Vagina (tissue), 2 donors: ENCODE measurements around the gene PDE3A. TPM values are rescaled to one million over a fixed set of nuclear protein-coding genes. Genes with fewer than 3 reads are reported as not detected.

Experiments
- DNase-seq, 2 donors: peaks; one replicate each; pipeline ENCODE4 v3.0.0-alpha.2; 2017; ENCODE audit errors: extremely low spot score in 2 of 2
- H3K27ac ChIP-seq: fragments of 200-600 bp; sonication (generic); one replicate; pipeline ENCODE4 v1.5.1; 2019
- H3K27me3 ChIP-seq: fragments of 200-600 bp; sonication (generic); one replicate; pipeline ENCODE4 v1.5.1; 2019
- H3K36me3 ChIP-seq, 2 donors: fragments of 200-600 bp; sonication (generic); one replicate each; pipeline ENCODE4 v1.5.1; 2017 to 2019
- H3K4me1 ChIP-seq: fragments of 200-600 bp; sonication (generic); one replicate; pipeline ENCODE4 v1.5.1; 2019
- H3K4me3 ChIP-seq, 2 donors: fragments of 200-600 bp; sonication (generic); 1 replicate in 1 of 2; 2 replicates in 1 of 2; pipeline ENCODE4 v1.5.1; 2016 to 2019
- H3K9me3 ChIP-seq: fragments of 200-600 bp; sonication (generic); one replicate; pipeline ENCODE4 v1.5.1; 2019
- POLR2A ChIP-seq, 2 donors: fragments of 450-650 bp; IDR thresholded peaks; one replicate each; pipeline ENCODE4 v1.6.1; 2017; ENCODE audit warnings: antibody characterized with exemption in 2 of 2, mild to moderate bottlenecking in 2 of 2, moderate library complexity in 2 of 2
- POLR2AphosphoS5 ChIP-seq, 2 donors: sonication (generic); formaldehyde crosslinking; IDR thresholded peaks; one replicate each; pipeline ENCODE4 v1.9.0; 2017; ENCODE audit warnings: antibody characterized with exemption in 2 of 2, mild to moderate bottlenecking in 2 of 2, low read depth in 1 of 2; ENCODE audit not compliant: insufficient read depth in 1 of 2
- intact Hi-C: fragments of 100-400 bp; cut with DNase I; formaldehyde crosslinking; loops from one replicate; pipeline ENCODE4 v1.15.1; 2023
- total RNA-seq: library from RNA; depleted of rRNA; stranded (reverse); fragments of >200 nt; gene quantifications from one replicate; pipeline ENCODE4 v1.2.3, GENCODE V29; 2016
- TF ChIP-seq, protein P1 (sequence below), 3 experiments: fragments of 450-650 bp in 2 of 3; fragments of 200-600 bp in 1 of 3; sonication (generic) in 1 of 3; IDR thresholded peaks; one replicate each; pipeline ENCODE4 v1.5.1; 2017 to 2019; ENCODE audit warnings: antibody characterized with exemption in 3 of 3, mild to moderate bottlenecking in 2 of 3, moderate library complexity in 2 of 3

Gene PDE3A
- total RNA-seq, 1 donor from 2014 or later: 9.6 TPM

DNA sequence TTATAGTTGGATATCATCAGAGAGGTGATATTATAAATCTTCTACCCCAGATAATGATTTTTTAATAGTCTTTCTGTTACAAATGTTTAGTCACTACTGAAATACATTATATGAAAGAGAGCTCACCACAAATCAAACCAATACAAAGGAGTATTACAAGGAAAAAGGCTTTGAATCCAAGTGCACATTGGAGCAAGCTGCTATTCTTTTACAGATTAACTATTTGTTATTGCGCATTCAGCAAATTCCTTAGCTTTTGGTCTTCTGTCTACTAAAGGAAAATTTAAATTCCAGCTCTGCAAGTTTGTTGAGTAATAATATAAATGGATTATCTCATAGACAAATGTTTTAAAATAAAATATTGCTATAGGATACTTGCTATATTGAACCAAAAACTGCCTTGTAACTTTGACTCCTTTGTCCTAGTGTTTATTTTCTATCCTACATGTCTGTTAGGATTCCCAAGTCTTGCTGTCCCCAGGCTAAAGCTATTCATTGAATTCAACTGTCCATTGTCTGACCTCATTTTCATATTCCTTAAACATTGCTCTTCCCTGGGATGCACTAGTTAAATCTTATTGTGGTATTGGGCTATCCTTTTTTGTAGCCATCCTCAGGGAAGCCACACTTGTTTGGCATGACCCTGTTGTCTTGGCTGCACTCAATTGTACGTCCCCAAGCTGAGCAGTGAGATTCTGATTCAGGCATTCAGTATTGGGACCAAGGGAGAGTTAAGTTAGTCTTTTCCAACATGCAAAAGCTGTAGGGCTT lies 41.5 kb downstream of the PDE3A start:
- Histone ChIP-seq H3K4me3 (no peak overlapping the region), H3K27ac (no peak overlapping the region), H3K27me3 (no peaks in the 10 kb centered on the region), H3K36me3 (no peaks in the 10 kb centered on the region), H3K4me1 (no peaks in the 10 kb centered on the region), H3K9me3 (no peaks in the 10 kb centered on the region)
- intact Hi-C loops: no loop called here
- DNase-seq: no peak
- TF ChIP-seq POLR2A (IDR thresholded peaks at IDR 0.05) (no peak), POLR2AphosphoS5 (IDR thresholded peaks at IDR 0.05; ENCODE audit: insufficient read depth in 1 of 2, low read depth in 1 of 2) (no peak)
- TF ChIP-seq, protein P1, sequence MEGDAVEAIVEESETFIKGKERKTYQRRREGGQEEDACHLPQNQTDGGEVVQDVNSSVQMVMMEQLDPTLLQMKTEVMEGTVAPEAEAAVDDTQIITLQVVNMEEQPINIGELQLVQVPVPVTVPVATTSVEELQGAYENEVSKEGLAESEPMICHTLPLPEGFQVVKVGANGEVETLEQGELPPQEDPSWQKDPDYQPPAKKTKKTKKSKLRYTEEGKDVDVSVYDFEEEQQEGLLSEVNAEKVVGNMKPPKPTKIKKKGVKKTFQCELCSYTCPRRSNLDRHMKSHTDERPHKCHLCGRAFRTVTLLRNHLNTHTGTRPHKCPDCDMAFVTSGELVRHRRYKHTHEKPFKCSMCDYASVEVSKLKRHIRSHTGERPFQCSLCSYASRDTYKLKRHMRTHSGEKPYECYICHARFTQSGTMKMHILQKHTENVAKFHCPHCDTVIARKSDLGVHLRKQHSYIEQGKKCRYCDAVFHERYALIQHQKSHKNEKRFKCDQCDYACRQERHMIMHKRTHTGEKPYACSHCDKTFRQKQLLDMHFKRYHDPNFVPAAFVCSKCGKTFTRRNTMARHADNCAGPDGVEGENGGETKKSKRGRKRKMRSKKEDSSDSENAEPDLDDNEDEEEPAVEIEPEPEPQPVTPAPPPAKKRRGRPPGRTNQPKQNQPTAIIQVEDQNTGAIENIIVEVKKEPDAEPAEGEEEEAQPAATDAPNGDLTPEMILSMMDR (IDR thresholded peaks at IDR 0.05): no peak

DNA sequence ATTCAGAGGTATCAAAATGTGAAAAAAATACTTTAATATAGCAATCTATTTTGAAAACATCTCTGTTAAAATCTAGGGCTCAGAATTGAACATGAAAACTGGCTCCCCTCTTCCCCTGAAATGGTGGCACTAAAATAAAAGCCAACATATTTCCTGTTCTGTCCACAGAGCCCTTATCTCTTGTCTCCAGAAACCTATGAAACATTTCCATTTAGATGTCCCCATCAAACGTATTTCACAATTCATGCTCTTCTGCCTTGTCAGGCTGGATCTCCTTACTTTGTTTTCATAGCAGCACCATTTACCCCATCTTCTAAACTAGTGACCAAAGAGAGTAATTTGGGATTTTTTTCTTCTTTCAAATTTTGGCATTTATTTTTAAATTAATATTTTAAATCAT lies 42.4 kb downstream of the PDE3A start:
- H3K36me3 ChIP-seq: no peaks in the 10 kb centered on the region
- no peaks in the 10 kb centered on the region for H3K4me1 ChIP-seq
- no peak for DNase-seq
- H3K27me3 ChIP-seq: no peaks in the 10 kb centered on the region
- H3K27ac ChIP-seq: no peak overlapping the region
- H3K9me3 ChIP-seq: no peaks in the 10 kb centered on the region
- no peak overlapping the region for H3K4me3 ChIP-seq
- no peak for TF ChIP-seq POLR2A (IDR thresholded peaks at IDR 0.05)
- TF ChIP-seq, protein P1 (IDR thresholded peaks at IDR 0.05): no peak
- no peak for TF ChIP-seq POLR2AphosphoS5 (IDR thresholded peaks at IDR 0.05; ENCODE audit: insufficient read depth in 1 of 2, low read depth in 1 of 2)
- intact Hi-C loops: no loop called here

DNA sequence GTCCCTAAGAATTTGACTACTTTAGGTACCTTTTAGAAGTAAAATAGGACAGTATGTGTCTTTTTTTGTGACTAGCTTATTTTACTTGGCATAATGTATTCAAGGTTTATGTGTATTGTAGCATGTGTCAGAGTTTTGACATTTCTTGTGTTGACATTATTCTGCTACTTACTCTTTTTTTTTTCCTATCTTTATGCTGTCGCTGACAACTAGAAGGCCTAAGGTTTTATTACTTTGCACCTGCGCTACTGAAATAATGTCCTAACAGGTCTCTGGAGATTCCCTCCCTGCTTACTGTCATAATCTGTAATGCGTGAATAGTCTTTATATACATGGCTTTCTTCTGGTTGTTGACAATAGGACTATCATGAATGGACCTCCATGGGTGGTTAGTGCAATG lies 43.0 kb downstream of the PDE3A start:
- Histone ChIP-seq H3K9me3 (no peaks in the 10 kb centered on the region), H3K27me3 (no peaks in the 10 kb centered on the region), H3K36me3 (no peaks in the 10 kb centered on the region), H3K4me3 (no peak overlapping the region), H3K27ac (no peak overlapping the region), H3K4me1 (no peaks in the 10 kb centered on the region)
- TF ChIP-seq, protein P1 (IDR thresholded peaks at IDR 0.05): no peak
- no peak for TF ChIP-seq POLR2AphosphoS5 (IDR thresholded peaks at IDR 0.05; ENCODE audit: insufficient read depth in 1 of 2, low read depth in 1 of 2)
- TF ChIP-seq POLR2A (IDR thresholded peaks at IDR 0.05): no peak
- intact Hi-C loops: no loop called here
- no peak for DNase-seq

DNA sequence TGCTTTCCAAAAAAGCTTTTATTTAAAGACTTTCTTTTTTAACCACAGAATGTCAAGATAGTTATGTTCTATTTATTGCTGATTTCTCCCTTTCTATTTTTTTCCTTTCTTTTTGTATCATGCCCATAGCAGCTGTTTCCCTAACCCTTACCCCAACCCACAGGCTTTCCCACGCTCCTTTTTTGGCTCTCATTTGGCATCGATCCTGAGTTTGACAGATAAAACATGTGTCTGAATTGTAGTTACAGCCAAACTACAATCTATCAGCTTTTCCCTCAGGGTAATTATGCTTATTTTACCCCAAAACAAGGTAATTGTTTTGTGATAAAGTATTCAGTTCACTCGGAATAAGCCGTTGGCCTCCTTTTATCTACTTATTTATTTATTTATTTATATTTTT lies 46.7 kb downstream of the PDE3A start:
- Histone ChIP-seq H3K27ac (no peak overlapping the region), H3K4me3 (no peak overlapping the region), H3K4me1 (no peaks in the 10 kb centered on the region), H3K27me3 (no peaks in the 10 kb centered on the region), H3K36me3 (no peaks in the 10 kb centered on the region), H3K9me3 (no peaks in the 10 kb centered on the region)
- intact Hi-C loops: no loop called here
- TF ChIP-seq, protein P1 (IDR thresholded peaks at IDR 0.05): no peak
- TF ChIP-seq POLR2AphosphoS5 (IDR thresholded peaks at IDR 0.05; ENCODE audit: insufficient read depth in 1 of 2, low read depth in 1 of 2) (no peak), POLR2A (IDR thresholded peaks at IDR 0.05) (no peak)
- no peak for DNase-seq

DNA sequence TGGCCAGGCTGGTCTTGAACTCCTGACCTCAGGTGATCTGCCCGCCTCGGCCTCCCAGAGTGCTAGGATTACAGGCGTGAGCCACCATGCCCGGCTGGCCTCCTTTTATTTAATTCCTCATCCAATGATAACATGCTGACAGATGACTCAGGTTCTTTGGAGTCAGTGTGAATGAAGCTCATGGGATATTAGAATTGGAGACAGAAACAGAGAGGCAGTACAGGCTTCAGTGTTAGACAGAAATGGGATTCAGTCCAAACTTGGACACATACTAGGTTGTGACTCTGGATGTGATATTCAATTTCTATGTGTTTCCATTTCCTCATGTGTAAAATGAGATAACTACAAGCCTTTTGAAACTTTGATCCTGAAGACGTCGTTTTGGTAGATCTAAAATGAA lies 47.3 kb downstream of the PDE3A start:
- no peaks in the 10 kb centered on the region for H3K36me3 ChIP-seq
- no peaks in the 10 kb centered on the region for H3K27me3 ChIP-seq
- no peak overlapping the region for H3K4me3 ChIP-seq
- H3K27ac ChIP-seq: no peak overlapping the region
- intact Hi-C loops: no loop called here
- H3K4me1 ChIP-seq: no peaks in the 10 kb centered on the region
- TF ChIP-seq POLR2AphosphoS5 (IDR thresholded peaks at IDR 0.05; ENCODE audit: insufficient read depth in 1 of 2, low read depth in 1 of 2): no peak
- TF ChIP-seq POLR2A (IDR thresholded peaks at IDR 0.05): no peak
- no peaks in the 10 kb centered on the region for H3K9me3 ChIP-seq
- no peak for DNase-seq
